ENCODE measurements around the gene ITGB3. TPM values are rescaled to one million over a fixed set of nuclear protein-coding genes. Genes with fewer than 3 reads are reported as not detected.

Gene ITGB3
- polyA plus RNA-seq, 1 of the 3 experiments (the other 2 are of a cell fraction) = 4.6 TPM

DNA sequence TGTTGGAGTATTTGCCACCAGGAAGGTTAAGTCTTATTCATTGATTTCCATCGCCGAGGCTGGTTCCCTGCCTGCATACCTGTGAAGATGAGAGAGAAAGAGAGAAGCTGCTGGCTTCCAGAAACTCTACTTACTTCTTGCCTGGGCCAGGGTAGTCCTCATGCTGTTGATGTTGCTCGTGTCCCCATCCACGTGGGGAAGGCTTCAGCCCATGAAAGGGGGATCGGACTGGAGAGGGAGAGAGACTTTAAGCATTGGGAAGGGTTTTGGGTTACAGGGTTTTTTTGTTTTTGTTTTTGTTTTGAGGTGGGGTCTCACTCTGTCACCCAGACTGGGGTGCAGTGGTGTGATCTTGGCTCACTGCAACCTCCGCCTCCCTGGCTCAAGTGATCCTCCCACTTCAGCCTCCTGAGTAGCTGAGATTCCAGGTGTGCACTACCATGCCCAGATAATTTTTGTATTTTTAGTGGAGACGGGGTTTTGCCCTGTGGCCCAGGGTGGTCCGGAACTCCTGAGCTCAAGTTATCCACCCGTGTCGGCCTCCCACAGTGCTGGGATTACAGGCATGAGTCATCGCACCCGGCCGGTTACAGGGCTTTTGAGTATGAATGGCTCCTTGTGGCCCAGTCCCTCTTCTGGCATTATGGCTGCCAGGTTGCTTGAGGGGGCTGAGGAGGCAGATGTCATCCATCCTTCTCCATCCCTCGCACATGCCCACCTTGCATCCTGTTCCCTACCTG, 26.6 kb downstream of the ITGB3 start:
- DNase-seq = no peak
- Histone ChIP-seq H3K9me3 (no peaks in the 10 kb centered on the region), H3K36me3 (replicated peaks in 1 of 2; ENCODE audit: control insufficient read depth in 1 of 2, insufficient read depth in 2 of 2, low read length in 1 of 2) (no peaks in the 10 kb centered on the region), H3K27ac (ENCODE audit: low read depth in 2 of 2, low read length in 1 of 2) (peak overlapping the region in 1 of 2 experiments; percentile 75; a peak in 2 of 4 replicates), H3F3A (replicated peaks; ENCODE audit: insufficient read depth) (peaks cover 12% of the 10 kb centered on the region), H3K79me2 (ENCODE audit: insufficient read depth) (no peaks in the 10 kb centered on the region), H3K27me3 (ENCODE audit: insufficient read depth) (no peaks in the 10 kb centered on the region), H3K9me2 (no peaks in the 10 kb centered on the region), H4K20me1 (ENCODE audit: insufficient read depth) (no peaks in the 10 kb centered on the region), H3K4me2 (0 out of 2 replicates have a peak overlapping the region, but pooled peaks have one; percentile 18), H3K4me3 (ENCODE audit: low read depth in 2 of 2, low read length in 1 of 2) (no peak overlapping the region), H2AFZ (ENCODE audit: low read depth) (no peak overlapping the region), H3K9ac (0 out of 2 replicates have a peak overlapping the region, but pooled peaks have one; percentile 35), H3K4me1 (ENCODE audit: control insufficient read depth in 1 of 2, insufficient read depth in 2 of 2, low read depth in 1 of 2, low read length in 1 of 2) (peaks cover 18 to 38% of the 10 kb centered on the region in 2 experiments)
- WGBS (ENCODE audit: low lambda C conversion rate) = 85% methylated on average over 13 of the region's 14 CpGs
- ChIA-PET POLR2A (no interaction called here), CTCF (interaction anchor here (1.2 to 3.8 kb wide), 2 partner anchors 19 to 36 kb away, joined by 4 to 16 read pairs; no protein-coding TSS in a partner anchor)
- TF ChIP-seq RAD21 (IDR thresholded peaks at IDR 0.05; ENCODE audit: low read length) = no peak
- no peak for TF ChIP-seq FOXM1 (IDR thresholded peaks at IDR 0.05; ENCODE audit: low read depth)
- no peak for TF ChIP-seq RCOR1 (IDR thresholded peaks at IDR 0.05; ENCODE audit: low read length)
- TF ChIP-seq SIN3A (IDR thresholded peaks at IDR 0.05; ENCODE audit: borderline replicate concordance, low read depth, low read length) = no peak
- TF ChIP-seq RFX5 (IDR thresholded peaks at IDR 0.05; ENCODE audit: low read length) = no peak
- TF ChIP-seq, protein P1, sequence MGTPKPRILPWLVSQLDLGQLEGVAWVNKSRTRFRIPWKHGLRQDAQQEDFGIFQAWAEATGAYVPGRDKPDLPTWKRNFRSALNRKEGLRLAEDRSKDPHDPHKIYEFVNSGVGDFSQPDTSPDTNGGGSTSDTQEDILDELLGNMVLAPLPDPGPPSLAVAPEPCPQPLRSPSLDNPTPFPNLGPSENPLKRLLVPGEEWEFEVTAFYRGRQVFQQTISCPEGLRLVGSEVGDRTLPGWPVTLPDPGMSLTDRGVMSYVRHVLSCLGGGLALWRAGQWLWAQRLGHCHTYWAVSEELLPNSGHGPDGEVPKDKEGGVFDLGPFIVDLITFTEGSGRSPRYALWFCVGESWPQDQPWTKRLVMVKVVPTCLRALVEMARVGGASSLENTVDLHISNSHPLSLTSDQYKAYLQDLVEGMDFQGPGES (IDR thresholded peaks at IDR 0.05; ENCODE audit: low read depth, low read length) = no peak
- TF ChIP-seq MXI1 (IDR thresholded peaks at IDR 0.05; ENCODE audit: low read depth, low read length) = no peak
- TF ChIP-seq TAF1 (IDR thresholded peaks at IDR 0.05; ENCODE audit: borderline replicate concordance, low read depth, low read length) = no peak
- no peak for TF ChIP-seq RXRA (IDR thresholded peaks at IDR 0.05; ENCODE audit: borderline replicate concordance, low read depth)
- TF ChIP-seq ELF1 (IDR thresholded peaks at IDR 0.05) = no peak

DNA sequence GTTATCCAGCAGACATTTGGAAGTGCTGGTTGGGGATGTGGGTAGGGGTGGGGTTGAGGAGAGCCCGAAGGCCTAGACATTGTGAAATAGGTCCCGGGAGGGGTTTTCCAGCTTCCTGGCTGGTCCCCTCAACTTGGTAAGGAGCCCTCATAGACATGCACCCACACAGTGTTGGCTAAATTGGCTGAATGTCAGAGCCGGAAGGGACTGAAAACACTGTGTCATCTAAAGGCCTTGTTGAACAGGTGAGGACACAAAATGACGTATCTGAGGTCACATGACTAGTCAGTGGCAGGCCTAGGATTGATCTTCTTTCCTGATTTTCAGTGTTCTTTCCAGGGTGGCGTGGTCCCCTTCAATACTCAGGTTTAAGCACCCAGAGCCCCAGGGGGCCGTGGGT, 27.6 kb downstream of the ITGB3 start:
- H3K4me3 ChIP-seq (ENCODE audit: low read depth in 2 of 2, low read length in 1 of 2) = no peak overlapping the region
- H3K4me1 ChIP-seq (ENCODE audit: control insufficient read depth in 1 of 2, insufficient read depth in 2 of 2, low read depth in 1 of 2, low read length in 1 of 2) = peaks cover 8 to 28% of the 10 kb centered on the region in 2 experiments
- peaks cover 12% of the 10 kb centered on the region for H3F3A ChIP-seq (replicated peaks; ENCODE audit: insufficient read depth)
- H2AFZ ChIP-seq (ENCODE audit: low read depth) = no peak overlapping the region
- no peaks in the 10 kb centered on the region for H3K79me2 ChIP-seq (ENCODE audit: insufficient read depth)
- POLR2A ChIA-PET = no interaction called here
- H3K36me3 ChIP-seq (replicated peaks in 1 of 2; ENCODE audit: control insufficient read depth in 1 of 2, insufficient read depth in 2 of 2, low read length in 1 of 2) = no peaks in the 10 kb centered on the region
- WGBS (ENCODE audit: low lambda C conversion rate) = 91% methylated on average over 6 of the region's 6 CpGs
- H3K27me3 ChIP-seq (ENCODE audit: insufficient read depth) = no peaks in the 10 kb centered on the region
- no peak overlapping the region for H3K4me2 ChIP-seq
- no peak overlapping the region for H3K27ac ChIP-seq (ENCODE audit: low read depth in 2 of 2, low read length in 1 of 2)
- no peaks in the 10 kb centered on the region for H3K9me2 ChIP-seq
- no peak overlapping the region for H3K9ac ChIP-seq
- CTCF ChIA-PET = no interaction called here
- no peaks in the 10 kb centered on the region for H4K20me1 ChIP-seq (ENCODE audit: insufficient read depth)
- H3K9me3 ChIP-seq = no peaks in the 10 kb centered on the region
- no peak for DNase-seq
- TF ChIP-seq TCF12 (IDR thresholded peaks at IDR 0.05) (no peak), RAD21 (IDR thresholded peaks at IDR 0.05; ENCODE audit: low read length) (no peak), RCOR1 (IDR thresholded peaks at IDR 0.05; ENCODE audit: low read length) (no peak), YY1 (IDR thresholded peaks at IDR 0.05; ENCODE audit: low read depth) (no peak), FOSL2 (IDR thresholded peaks at IDR 0.05; ENCODE audit: borderline replicate concordance, low read depth) (no peak), RXRA (IDR thresholded peaks at IDR 0.05; ENCODE audit: borderline replicate concordance, low read depth) (no peak), RFX5 (IDR thresholded peaks at IDR 0.05; ENCODE audit: low read length) (no peak), EP300 (IDR thresholded peaks at IDR 0.05; ENCODE audit: borderline replicate concordance in 1 of 2, low read depth in 1 of 2, low read length in 1 of 2) (no peak), ELF1 (IDR thresholded peaks at IDR 0.05) (no peak), TEAD4 (IDR thresholded peaks at IDR 0.05; ENCODE audit: borderline replicate concordance, insufficient read depth) (no peak), GATA2 (CRISPR knock-in tag; IDR thresholded peaks at IDR 0.05) (no peak), FOXM1 (IDR thresholded peaks at IDR 0.05; ENCODE audit: low read depth) (no peak), GABPA (IDR thresholded peaks at IDR 0.05; ENCODE audit: low read depth) (no peak)
- TF ChIP-seq, protein P2, sequence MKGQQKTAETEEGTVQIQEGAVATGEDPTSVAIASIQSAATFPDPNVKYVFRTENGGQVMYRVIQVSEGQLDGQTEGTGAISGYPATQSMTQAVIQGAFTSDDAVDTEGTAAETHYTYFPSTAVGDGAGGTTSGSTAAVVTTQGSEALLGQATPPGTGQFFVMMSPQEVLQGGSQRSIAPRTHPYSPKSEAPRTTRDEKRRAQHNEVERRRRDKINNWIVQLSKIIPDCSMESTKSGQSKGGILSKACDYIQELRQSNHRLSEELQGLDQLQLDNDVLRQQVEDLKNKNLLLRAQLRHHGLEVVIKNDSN (IDR thresholded peaks at IDR 0.05; ENCODE audit: borderline replicate concordance, low read depth) = no peak
- TF ChIP-seq, protein P3, sequence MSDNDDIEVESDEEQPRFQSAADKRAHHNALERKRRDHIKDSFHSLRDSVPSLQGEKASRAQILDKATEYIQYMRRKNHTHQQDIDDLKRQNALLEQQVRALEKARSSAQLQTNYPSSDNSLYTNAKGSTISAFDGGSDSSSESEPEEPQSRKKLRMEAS (IDR thresholded peaks at IDR 0.05; ENCODE audit: low read depth) = no peak
